H9 (cell line): Measurements from ENCODE around the gene SWAP70. TPM values are rescaled to one million over a fixed set of nuclear protein-coding genes. Genes with fewer than 3 reads are reported as not detected.

Experiments
- DNase-seq: peaks from one replicate; pipeline ENCODE4 v3.0.0-alpha.2; 2017
- H2AFZ ChIP-seq: one replicate; pipeline ENCODE4 v1.6.1; 2013; ENCODE audit warnings: mild to moderate bottlenecking, low read length, control low read depth, moderate library complexity
- H2AK5ac ChIP-seq: 2 replicates; pipeline ENCODE4 v1.6.1; 2013; ENCODE audit warnings: low read length, control low read depth, mixed read lengths; ENCODE audit not compliant: insufficient read length
- H2BK120ac ChIP-seq: one replicate; pipeline ENCODE4 v1.6.1; 2013; ENCODE audit warnings: low read depth, mild to moderate bottlenecking, low read length, control low read depth, inconsistent platforms; ENCODE audit not compliant: poor library complexity, severe bottlenecking
- H2BK12ac ChIP-seq: 2 replicates; pipeline ENCODE4 v1.6.1; 2013; ENCODE audit warnings: low read length, control low read depth, mixed read lengths, low read depth; ENCODE audit not compliant: insufficient read length
- H2BK15ac ChIP-seq: 2 replicates; pipeline ENCODE4 v1.6.1; 2013; ENCODE audit warnings: low read depth, low read length, control low read depth
- H2BK20ac ChIP-seq: one replicate; pipeline ENCODE4 v1.6.1; 2013; ENCODE audit warnings: low read depth, mild to moderate bottlenecking, low read length, control low read depth, inconsistent platforms; ENCODE audit not compliant: poor library complexity, severe bottlenecking
- H2BK5ac ChIP-seq: 2 replicates; pipeline ENCODE4 v1.6.1; 2013; ENCODE audit warnings: low read length, control low read depth, mixed read lengths; ENCODE audit not compliant: insufficient read length
- H3K14ac ChIP-seq: 2 replicates; pipeline ENCODE4 v1.6.1; 2013; ENCODE audit warnings: low read length, control low read depth; ENCODE audit not compliant: insufficient read depth
- H3K18ac ChIP-seq: 2 replicates; pipeline ENCODE4 v1.6.1; 2013; ENCODE audit warnings: low read depth, mild to moderate bottlenecking, mixed read lengths, low read length, control low read depth; ENCODE audit not compliant: insufficient read length
- H3K23ac ChIP-seq: 2 replicates; pipeline ENCODE4 v1.6.1; 2013; ENCODE audit warnings: low read length, control low read depth, mixed read lengths, low read depth; ENCODE audit not compliant: insufficient read length
- H3K23me2 ChIP-seq: 2 replicates; pipeline ENCODE4 v1.6.1; 2013; ENCODE audit warnings: low read depth, mild to moderate bottlenecking, mixed read lengths, low read length, control low read depth; ENCODE audit not compliant: insufficient read length, poor library complexity, severe bottlenecking
- H3K27ac ChIP-seq: 2 replicates; pipeline ENCODE4 v1.5.1; 2013; ENCODE audit warnings: low read length, control low read depth, mixed read lengths, low read depth; ENCODE audit not compliant: insufficient read length
- H3K27me3 ChIP-seq: 2 replicates; pipeline ENCODE4 v1.6.1; 2013; ENCODE audit warnings: low read length, control low read depth, inconsistent platforms; ENCODE audit not compliant: insufficient read depth
- H3K4ac ChIP-seq: 2 replicates; pipeline ENCODE4 v1.6.1; 2013; ENCODE audit warnings: low read depth, mild to moderate bottlenecking, control low read depth, inconsistent platforms, low read length, moderate library complexity
- H3K4me1 ChIP-seq: 2 replicates; pipeline ENCODE4 v1.6.1; 2013; ENCODE audit warnings: low read length, control low read depth, inconsistent platforms; ENCODE audit not compliant: insufficient read depth
- H3K4me2 ChIP-seq: 2 replicates; pipeline ENCODE4 v1.6.1; 2013; ENCODE audit warnings: low read length, control low read depth, mixed read lengths; ENCODE audit not compliant: insufficient read length, insufficient read depth
- H3K56ac ChIP-seq: 2 replicates; pipeline ENCODE4 v1.6.1; 2013; ENCODE audit warnings: low read depth, mild to moderate bottlenecking, mixed read lengths, low read length, control low read depth; ENCODE audit not compliant: insufficient read length
- H3K79me1 ChIP-seq: 2 replicates; pipeline ENCODE4 v1.6.1; 2013; ENCODE audit warnings: low read depth, mild to moderate bottlenecking, moderate library complexity, low read length, control low read depth, inconsistent platforms; ENCODE audit not compliant: insufficient read depth, poor library complexity, severe bottlenecking
- H3K79me2 ChIP-seq: 2 replicates; pipeline ENCODE4 v1.6.1; 2013; ENCODE audit warnings: low read length, control low read depth, inconsistent platforms; ENCODE audit not compliant: insufficient read depth
- H3K9ac ChIP-seq: 2 replicates; pipeline ENCODE4 v1.6.1; 2013; ENCODE audit warnings: low read length, control low read depth, mixed read lengths; ENCODE audit not compliant: insufficient read length; ENCODE audit errors: extremely low read depth
- H3K9me3 ChIP-seq: one replicate; pipeline ENCODE4 v1.6.1; 2013; ENCODE audit warnings: low read depth, low read length, inconsistent platforms; ENCODE audit not compliant: control insufficient read depth
- H3T11ph ChIP-seq: one replicate; pipeline ENCODE4 v1.6.1; 2013; ENCODE audit warnings: mild to moderate bottlenecking, low read length, control low read depth, inconsistent platforms
- H4K20me1 ChIP-seq: one replicate; pipeline ENCODE4 v1.6.1; 2013; ENCODE audit not compliant: control insufficient read depth, insufficient read length, insufficient read depth
- H4K5ac ChIP-seq: 2 replicates; pipeline ENCODE4 v1.6.1; 2013; ENCODE audit warnings: low read depth, mild to moderate bottlenecking, mixed read lengths, low read length, control low read depth; ENCODE audit not compliant: insufficient read length
- H4K8ac ChIP-seq: replicated peaks from 2 replicates; pipeline ENCODE4 v1.6.1; 2013; ENCODE audit warnings: low read length, control low read depth, mixed read lengths, low read depth; ENCODE audit not compliant: insufficient read length
- H4K91ac ChIP-seq: 2 replicates; pipeline ENCODE4 v1.6.1; 2013; ENCODE audit warnings: low read depth, mild to moderate bottlenecking, moderate library complexity, mixed read lengths, low read length, control low read depth; ENCODE audit not compliant: insufficient read length
- H3K27ac Mint-ChIP-seq, 3 experiments: 2 replicates in 2 of 3; 3 replicates in 1 of 3; pipeline ENCODE4 v1.8.0; 2020 to 2021; ENCODE audit warnings: mixed read lengths in 3 of 3, mild to moderate bottlenecking in 1 of 3, moderate library complexity in 1 of 3
- H3K27me3 Mint-ChIP-seq: 2 replicates; pipeline ENCODE4 v1.8.0; 2021; ENCODE audit warnings: low read depth, mild to moderate bottlenecking, moderate library complexity, mixed read lengths
- H3K36me3 Mint-ChIP-seq, 3 experiments: 2 replicates in 2 of 3; 3 replicates in 1 of 3; pipeline ENCODE4 v1.8.0; 2020 to 2021; ENCODE audit warnings: low read depth in 3 of 3, mixed read lengths in 3 of 3; ENCODE audit not compliant: insufficient read depth in 1 of 3
- H3K4me1 Mint-ChIP-seq, 2 experiments: 2 replicates each; pipeline ENCODE4 v1.8.0; 2020; ENCODE audit warnings: mixed read lengths in 2 of 2
- H3K4me3 Mint-ChIP-seq, 2 experiments: 2 replicates in 1 of 2; 3 replicates in 1 of 2; pipeline ENCODE4 v1.8.0; 2020 to 2021; ENCODE audit warnings: mild to moderate bottlenecking in 2 of 2, mixed read lengths in 2 of 2, moderate library complexity in 1 of 2
- H3K9me3 Mint-ChIP-seq, 2 experiments: 2 replicates in 1 of 2; 3 replicates in 1 of 2; pipeline ENCODE4 v1.8.0; 2020; ENCODE audit warnings: mild to moderate bottlenecking in 2 of 2, mixed read lengths in 2 of 2, moderate library complexity in 1 of 2
- WGBS: extraction: QIAGEN DNeasy Blood & Tissue Kit; methylation state at CpG from one replicate; pipeline ENCODE4 v1.1.7; 2013; ENCODE audit warnings: missing lambda C conversion rate, low lambda C conversion rate, mixed read lengths; ENCODE audit not compliant: insufficient read length; ENCODE audit errors: extremely low coverage; 5-methylcytosine and 5-hydroxymethylcytosine counted together
- total RNA-seq: library from RNA; stranded (reverse); gene quantifications from 2 replicates; pipeline ENCODE4 v1.2.1, GENCODE V29; 2021
- TF ChIP-seq, protein P1 (sequence below): fragments of 200-600 bp; sonication (generic); conservative IDR thresholded peaks from 3 replicates; pipeline ENCODE4 v1.8.0; 2021; ENCODE audit warnings: antibody characterized with exemption, mild to moderate bottlenecking

SWAP70 gene
- total RNA-seq, 1 experiment from 2014 or later: 34.4 TPM

- Histone ChIP-seq H3K4me1 (peaks cover 7% of the 10 kb centered on the region; the same call in 1 of the 2 replicates), H3K27ac (no peak overlapping the region), H4K20me1 (no peaks in the 10 kb centered on the region), H3K9ac (no peak overlapping the region), H2BK20ac (no peak overlapping the region), H3K9me3 (peaks cover 9% of the 10 kb centered on the region), H3K27me3 (no peaks in the 10 kb centered on the region), H2AK5ac (no peak overlapping the region), H4K5ac (no peak overlapping the region), H3T11ph (no peak overlapping the region), H3K4me2 (no peak overlapping the region), H2BK12ac (no peak overlapping the region), H3K4ac (no peak overlapping the region), H2BK15ac (no peak overlapping the region), H2BK120ac (no peak overlapping the region), H2AFZ (no peak overlapping the region), H3K23ac (no peak overlapping the region), H3K56ac (no peak overlapping the region), H3K79me1 (no peaks in the 10 kb centered on the region), H2BK5ac (no peak overlapping the region), H3K79me2 (peaks cover 2% of the 10 kb centered on the region; the same call in 1 of the 2 replicates), H3K18ac (no peak overlapping the region), H3K23me2 (no peaks in the 10 kb centered on the region), H4K91ac (no peak overlapping the region), H3K14ac (no peak overlapping the region), H4K8ac (no peak overlapping the region)
- DNase-seq: peak; percentile 31
- Mint-ChIP-seq H3K27me3 (no peaks in the 10 kb centered on the region), H3K27ac (peak overlapping the region; percentile 4 to 85 (median 79); a peak in 6 of 7 replicates), H3K4me1 (peaks cover 24 to 27% of the 10 kb centered on the region in 2 experiments), H3K36me3 (peaks cover 19 to 30% (median 28%) of the 10 kb centered on the region in 3 experiments; a peak in 6 of 7 replicates), H3K9me3 (peaks cover 3% of the 10 kb centered on the region in 2 experiments; a peak in 4 of 5 replicates), H3K4me3 (no peak overlapping the region)
- no CpG with 5 or more reads among the region's 7 CpGs for WGBS
- TF ChIP-seq, protein P1, sequence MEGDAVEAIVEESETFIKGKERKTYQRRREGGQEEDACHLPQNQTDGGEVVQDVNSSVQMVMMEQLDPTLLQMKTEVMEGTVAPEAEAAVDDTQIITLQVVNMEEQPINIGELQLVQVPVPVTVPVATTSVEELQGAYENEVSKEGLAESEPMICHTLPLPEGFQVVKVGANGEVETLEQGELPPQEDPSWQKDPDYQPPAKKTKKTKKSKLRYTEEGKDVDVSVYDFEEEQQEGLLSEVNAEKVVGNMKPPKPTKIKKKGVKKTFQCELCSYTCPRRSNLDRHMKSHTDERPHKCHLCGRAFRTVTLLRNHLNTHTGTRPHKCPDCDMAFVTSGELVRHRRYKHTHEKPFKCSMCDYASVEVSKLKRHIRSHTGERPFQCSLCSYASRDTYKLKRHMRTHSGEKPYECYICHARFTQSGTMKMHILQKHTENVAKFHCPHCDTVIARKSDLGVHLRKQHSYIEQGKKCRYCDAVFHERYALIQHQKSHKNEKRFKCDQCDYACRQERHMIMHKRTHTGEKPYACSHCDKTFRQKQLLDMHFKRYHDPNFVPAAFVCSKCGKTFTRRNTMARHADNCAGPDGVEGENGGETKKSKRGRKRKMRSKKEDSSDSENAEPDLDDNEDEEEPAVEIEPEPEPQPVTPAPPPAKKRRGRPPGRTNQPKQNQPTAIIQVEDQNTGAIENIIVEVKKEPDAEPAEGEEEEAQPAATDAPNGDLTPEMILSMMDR: no peak
Observed at GRCh38 chr11:9711454-9712307, 47.8 kb downstream of the SWAP70 start.
